SK-N-MC (cell line): ENCODE measurements around the gene CNTN2.
A peak's percentile ranks its signal among the peaks of the same experiment; 100 is the strongest.

Experiments
- DNase-seq: peaks from one replicate; pipeline ENCODE4 v3.0.0-alpha.2; 2011; ENCODE audit warnings: low read depth, low spot score
- H3K27ac ChIP-seq: fragments of 200-600 bp; sonication (generic); 2 replicates; pipeline ENCODE4 v1.5.1; 2016; ENCODE audit warnings: mixed run types
- H3K36me3 ChIP-seq: fragments of 200-600 bp; sonication (generic); 2 replicates; pipeline ENCODE4 v1.6.1; 2017; ENCODE audit warnings: antibody characterized with exemption, low read length, mixed read lengths; ENCODE audit not compliant: insufficient read depth
- H3K4me3 ChIP-seq: fragments of 200-600 bp; sonication (generic); 2 replicates; pipeline ENCODE4 v1.5.1; 2016
- H3K9ac ChIP-seq: fragments of 200-600 bp; sonication (generic); 2 replicates; pipeline ENCODE4 v1.8.0; 2017; ENCODE audit warnings: mixed run types, mixed read lengths; ENCODE audit not compliant: insufficient read length
- H3K9me3 ChIP-seq: fragments of 200-600 bp; sonication (generic); 2 replicates; pipeline ENCODE4 v1.6.1; 2017; ENCODE audit warnings: low read depth, mild to moderate bottlenecking, antibody characterized with exemption, low read length, moderate library complexity, mixed read lengths
- EZH2 ChIP-seq: fragments of 200-600 bp; sonication (generic); IDR thresholded peaks from one replicate; pipeline ENCODE4 v1.6.1; 2017; ENCODE audit warnings: antibody characterized with exemption
- FOXP2 ChIP-seq: optimal IDR thresholded peaks from 2 replicates; pipeline ENCODE3; 2011; ENCODE audit warnings: mild to moderate bottlenecking, moderate library complexity; ENCODE audit not compliant: insufficient read depth; ENCODE audit errors: extremely low read length, control extremely low read depth
- POLR2AphosphoS5 ChIP-seq: IDR thresholded peaks from 2 replicates; pipeline ENCODE4 v1.6.1; 2012; ENCODE audit warnings: mild to moderate bottlenecking, low read depth, low read length, borderline replicate concordance

CNTN2 gene

GRCh38 chr1:205122489-205122882 lies 79.5 kb downstream of the CNTN2 start:
- no peaks in the 10 kb centered on the region for H3K9me3 ChIP-seq
- H3K9ac ChIP-seq, result peak overlapping the region; percentile 98
- peak overlapping the region; percentile 96 for H3K4me3 ChIP-seq
- DNase-seq, result no peak
- H3K27ac ChIP-seq, result peak overlapping the region; percentile 96
- peaks cover 8% of the 10 kb centered on the region; the same call in 1 of the 2 replicates for H3K36me3 ChIP-seq
- TF ChIP-seq EZH2, result no peak
- no peak for TF ChIP-seq POLR2AphosphoS5
- TF ChIP-seq FOXP2, result no peak

- H3K27ac ChIP-seq, result no peak overlapping the region
Observed at GRCh38 chr1:205124726-205125125, 81.7 kb downstream of the CNTN2 start.

GRCh38 chr1:205127646-205128045 lies 84.6 kb downstream of the CNTN2 start:
- no peak for DNase-seq
- TF ChIP-seq EZH2 (no peak), POLR2AphosphoS5 (no peak), FOXP2 (no peak)
- Histone ChIP-seq H3K9ac (no peak overlapping the region), H3K9me3 (no peaks in the 10 kb centered on the region), H3K27ac (no peak overlapping the region), H3K36me3 (no peaks in the 10 kb centered on the region), H3K4me3 (no peak overlapping the region)

More at GRCh38 chr1:205124726-205125125, 81.7 kb downstream of the CNTN2 start:
- Histone ChIP-seq H3K9ac (no peak overlapping the region), H3K4me3 (no peak overlapping the region), H3K36me3 (no peaks in the 10 kb centered on the region; the same call in 1 of the 2 replicates), H3K9me3 (no peaks in the 10 kb centered on the region)
- TF ChIP-seq FOXP2 (no peak), EZH2 (no peak), POLR2AphosphoS5 (no peak)
- no peak for DNase-seq
